GM12873 (cell line): Measurements from ENCODE around the gene BICD1.

Source experiments
- CTCF ChIP-seq: IDR thresholded peaks from 2 replicates; pipeline ENCODE4 v1.5.1; 2012; ENCODE audit warnings: low read depth, mild to moderate bottlenecking, moderate library complexity, low read length, control low read depth; ENCODE audit not compliant: insufficient read depth; ENCODE audit errors: missing control alignments

BICD1 gene

GRCh38 chr12:32146074-32146873 is 39.6 kb downstream of the BICD1 start:
- no peak for TF ChIP-seq CTCF

GRCh38 chr12:32148372-32148771 is 41.7 kb downstream of the BICD1 start:
- TF ChIP-seq CTCF, result no peak

- no peak for TF ChIP-seq CTCF
Observed at GRCh38 chr12:32149489-32149888, 42.8 kb downstream of the BICD1 start.

GRCh38 chr12:32151086-32151485 is 44.4 kb downstream of the BICD1 start:
- no peak for TF ChIP-seq CTCF

- no peak for TF ChIP-seq CTCF
Observed at GRCh38 chr12:32151552-32151951, 44.9 kb downstream of the BICD1 start.

GRCh38 chr12:32155041-32155440 is 48.4 kb downstream of the BICD1 start:
- TF ChIP-seq CTCF, result no peak

- no peak for TF ChIP-seq CTCF
Observed at GRCh38 chr12:32155961-32156529, 49.4 kb downstream of the BICD1 start.
